HepG2 (cell line): ENCODE data around the gene CHST10. TPM values are rescaled to one million over a fixed set of nuclear protein-coding genes. Genes with fewer than 3 reads are reported as not detected.

Source experiments
- ATAC-seq: fragments of 200-7000 bp; cut with Tn5 transposase; 3 replicates; pipeline ENCODE4 v1.9.1; 2020; ENCODE audit warnings: mild to moderate bottlenecking, moderate library complexity
- BruUV-seq: library from RNA; stranded (reverse); fragments of 400-500 nt; replicated peaks from 2 replicates; lab custom pipeline; 2021; lab: Mats Ljungman, UMichigan
- CTCF ChIA-PET: fragments of 300-600 bp; formaldehyde crosslinking; extraction: SDS; loops from one replicate; lab custom pipeline; 2021; ENCODE audit warnings: low total read pairs, inconsistent platforms, low intra/inter-chr PET ratio; lab: Yijun Ruan, JAX
- POLR2A ChIA-PET: fragments of 350-600 bp; sonication (Branson Sonifier 250); formaldehyde crosslinking; loops from one replicate; lab custom pipeline; 2020; ENCODE audit warnings: antibody characterized with exemption, inconsistent platforms; lab: Yijun Ruan, JAX
- DNase-seq: peaks from one replicate; pipeline ENCODE4 v3.0.0-alpha.2; 2015; ENCODE audit warnings: low spot score
- FAIRE-seq: peaks from 3 replicates; lab custom pipeline; 2011; peaks lifted over from hg19 to GRCh38; lab: Jason Lieb, UNC
- H2AFZ ChIP-seq: one replicate; pipeline ENCODE4 v1.6.1; 2011; ENCODE audit warnings: low read length, inconsistent platforms
- H3K27ac ChIP-seq: fragments of 300-600 bp; 3 replicates; pipeline ENCODE4 v1.8.0; 2011; ENCODE audit warnings: mixed run types, mild to moderate bottlenecking, mixed read lengths, low read length, inconsistent platforms; ENCODE audit not compliant: insufficient read depth; ENCODE audit errors: extremely low read length
- H3K27me3 ChIP-seq, 2 experiments: fragments of 200-600 bp in 1 of 2; 2 replicates in 1 of 2; 3 replicates in 1 of 2; pipeline versions ENCODE4 v1.6.0 to v1.8.0; 2011; ENCODE audit warnings: low read length in 2 of 2, mild to moderate bottlenecking in 2 of 2, moderate library complexity in 2 of 2, inconsistent platforms in 1 of 2; ENCODE audit not compliant: insufficient read depth in 2 of 2, control insufficient read depth in 1 of 2
- H3K36me3 ChIP-seq, 2 experiments: fragments of 200-600 bp in 1 of 2; replicated peaks in 1 of 2; 2 replicates in 1 of 2; 3 replicates in 1 of 2; pipeline versions ENCODE4 v1.5.1 to v1.8.0; 2011; ENCODE audit warnings: low read length in 2 of 2, inconsistent platforms in 1 of 2; ENCODE audit not compliant: insufficient read depth in 2 of 2, control insufficient read depth in 1 of 2
- H3K4me1 ChIP-seq: 2 replicates; pipeline ENCODE4 v1.5.1; 2012; ENCODE audit warnings: low read length, inconsistent platforms; ENCODE audit not compliant: insufficient read depth
- H3K4me2 ChIP-seq: 2 replicates; pipeline ENCODE4 v1.6.0; 2011; ENCODE audit warnings: low read depth, low read length, inconsistent platforms
- H3K4me3 ChIP-seq, 3 experiments: fragments of 200-600 bp in 1 of 3; sonication (generic), shearing (Covaris generic) in 1 of 3; replicated peaks in 1 of 3; 2 replicates each; pipeline ENCODE4 v1.5.1; 2011 to 2016; ENCODE audit warnings: low read length in 3 of 3, inconsistent platforms in 2 of 3, low read depth in 2 of 3, mild to moderate bottlenecking in 2 of 3, control low read depth in 1 of 3, mixed read lengths in 1 of 3; ENCODE audit not compliant: insufficient read depth in 1 of 3
- H3K79me2 ChIP-seq: one replicate; pipeline ENCODE4 v1.6.1; 2011; ENCODE audit warnings: low read length, inconsistent platforms; ENCODE audit not compliant: insufficient read depth
- H3K9ac ChIP-seq: 2 replicates; pipeline ENCODE4 v1.6.0; 2011; ENCODE audit warnings: mild to moderate bottlenecking, low read depth, low read length, inconsistent platforms; ENCODE audit not compliant: insufficient read depth
- H3K9me3 ChIP-seq: 2 replicates; pipeline ENCODE4 v1.5.1; 2012; ENCODE audit warnings: mild to moderate bottlenecking, low read length
- H4K20me1 ChIP-seq: 2 replicates; pipeline ENCODE4 v1.6.0; 2011; ENCODE audit warnings: inconsistent platforms, mild to moderate bottlenecking, low read length, moderate library complexity; ENCODE audit not compliant: insufficient read depth
- TCF7 ChIP-seq: sonication (generic); IDR thresholded peaks from 2 replicates; pipeline ENCODE4 v1.6.1; 2016; ENCODE audit warnings: antibody characterized with exemption, low read depth
- ZC3H4 ChIP-seq: sonication (generic); formaldehyde crosslinking; IDR thresholded peaks from 2 replicates; pipeline ENCODE4 v1.4.0; 2020; ENCODE audit warnings: missing genetic modification reagents, borderline replicate concordance
- ZNF224 ChIP-seq: sonication (generic); formaldehyde crosslinking; IDR thresholded peaks from 2 replicates; pipeline ENCODE4 v1.5.0; 2020; ENCODE audit warnings: mild to moderate bottlenecking, missing genetic modification reagents
- ZNF260 ChIP-seq: sonication (generic); formaldehyde crosslinking; IDR thresholded peaks from 2 replicates; pipeline ENCODE4 v1.4.0; 2020; ENCODE audit warnings: missing genetic modification reagents, low read depth, mild to moderate bottlenecking, borderline replicate concordance
- WGBS: methylation state at CpG from one replicate; pipeline ENCODE4 v1.1.6; 2017; ENCODE audit warnings: low lambda C conversion rate; 5-methylcytosine and 5-hydroxymethylcytosine counted together
- in situ Hi-C: cut with HindIII; loops from 2 replicates; pipeline ENCODE4 v1.10.0; 2017; ENCODE audit warnings: low pct_unique_long_range_greater_than_20kb; ENCODE audit not compliant: extremely low pct_ligation_motif_present
- intact Hi-C: fragments of 100-400 bp; cut with micrococcal nuclease; formaldehyde crosslinking; loops from one replicate; pipeline ENCODE4 v1.10.0; 2022; ENCODE audit not compliant: unreplicated experiment
- polyA plus RNA-seq, 8 experiments: library from polyadenylated mRNA; depleted of rRNA in 3 of 8; stranded (reverse) in 7 of 8; unstranded in 1 of 8; fragments of >200 nt; fragmentation: Illumina TruSeq in 4 of 8; extraction: Trizol in 4 of 8; gene quantifications; 2 replicates each; pipeline versions ENCODE4 v1.2.1 to v1.2.3, GENCODE V29; 2011 to 2016; ENCODE audit warnings: low read depth in 4 of 8, missing spikeins in 1 of 8, mixed read lengths in 1 of 8; ENCODE audit not compliant: insufficient read depth in 1 of 8
- total RNA-seq, 5 experiments: library from RNA; depleted of rRNA; stranded (reverse); fragments of >200 nt; fragmentation: Illumina TruSeq; extraction: Trizol; gene quantifications; 2 replicates each; pipeline ENCODE4 v1.2.3, GENCODE V29; 2016; ENCODE audit warnings: low read depth in 1 of 5
- TF ChIP-seq, protein P1 (sequence below): sonication (generic); formaldehyde crosslinking; IDR thresholded peaks from 2 replicates; pipeline ENCODE4 v1.5.1; 2020; ENCODE audit warnings: mild to moderate bottlenecking, missing genetic modification reagents
- TF ChIP-seq, protein P2 (sequence below): sonication (generic); formaldehyde crosslinking; IDR thresholded peaks from 2 replicates; pipeline ENCODE4 v1.4.0; 2020; ENCODE audit warnings: missing genetic modification reagents, mild to moderate bottlenecking, borderline replicate concordance

CHST10 gene
- total and polyA plus RNA-seq, 2 of the 13 experiments (the other 11 are each of a cell fraction or from before 2014, with no cell fraction given) = 10.5 to 14.2 TPM

DNA sequence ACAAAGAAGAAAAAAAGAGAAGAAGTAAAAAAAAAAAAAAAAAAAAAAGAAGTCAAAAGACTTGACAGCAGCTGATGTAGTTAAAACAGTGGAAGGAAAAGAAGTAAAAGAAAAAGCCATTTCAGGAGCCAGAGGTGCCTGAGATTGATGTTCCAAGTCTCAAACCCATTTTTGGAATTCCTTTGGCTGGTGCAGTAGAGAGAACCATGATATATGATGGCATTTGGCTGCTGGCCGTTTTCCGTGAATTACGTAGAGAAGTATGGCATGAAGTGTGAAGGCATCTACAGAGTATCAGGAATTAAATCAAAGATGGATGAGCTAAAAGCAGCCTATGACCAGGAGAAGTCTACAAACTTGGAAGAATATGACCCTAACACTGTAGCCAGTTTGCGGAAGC, 7.6 kb upstream of the CHST10 start:
- in situ Hi-C loops = no loop called here
- Histone ChIP-seq H4K20me1 (no peaks in the 10 kb centered on the region), H3K9me3 (no peaks in the 10 kb centered on the region), H3K79me2 (no peaks in the 10 kb centered on the region), H3K4me1 (no peaks in the 10 kb centered on the region), H3K36me3 (no peaks in the 10 kb centered on the region), H3K4me3 (no peak overlapping the region), H3K4me2 (no peak overlapping the region), H2AFZ (no peak overlapping the region), H3K27ac (no peak overlapping the region), H3K9ac (no peak overlapping the region), H3K27me3 (peaks cover 0 to 5% of the 10 kb centered on the region in 2 experiments; a peak in 1 of 5 replicates)
- no TSS peak for BruUV-seq
- intact Hi-C loops = no loop called here
- CTCF ChIA-PET = no interaction called here
- no peak for FAIRE-seq
- WGBS = 67% methylated on average over 4 of the region's 4 CpGs
- POLR2A ChIA-PET = no interaction called here
- ATAC-seq = no peak
- TF ChIP-seq, protein P1, sequence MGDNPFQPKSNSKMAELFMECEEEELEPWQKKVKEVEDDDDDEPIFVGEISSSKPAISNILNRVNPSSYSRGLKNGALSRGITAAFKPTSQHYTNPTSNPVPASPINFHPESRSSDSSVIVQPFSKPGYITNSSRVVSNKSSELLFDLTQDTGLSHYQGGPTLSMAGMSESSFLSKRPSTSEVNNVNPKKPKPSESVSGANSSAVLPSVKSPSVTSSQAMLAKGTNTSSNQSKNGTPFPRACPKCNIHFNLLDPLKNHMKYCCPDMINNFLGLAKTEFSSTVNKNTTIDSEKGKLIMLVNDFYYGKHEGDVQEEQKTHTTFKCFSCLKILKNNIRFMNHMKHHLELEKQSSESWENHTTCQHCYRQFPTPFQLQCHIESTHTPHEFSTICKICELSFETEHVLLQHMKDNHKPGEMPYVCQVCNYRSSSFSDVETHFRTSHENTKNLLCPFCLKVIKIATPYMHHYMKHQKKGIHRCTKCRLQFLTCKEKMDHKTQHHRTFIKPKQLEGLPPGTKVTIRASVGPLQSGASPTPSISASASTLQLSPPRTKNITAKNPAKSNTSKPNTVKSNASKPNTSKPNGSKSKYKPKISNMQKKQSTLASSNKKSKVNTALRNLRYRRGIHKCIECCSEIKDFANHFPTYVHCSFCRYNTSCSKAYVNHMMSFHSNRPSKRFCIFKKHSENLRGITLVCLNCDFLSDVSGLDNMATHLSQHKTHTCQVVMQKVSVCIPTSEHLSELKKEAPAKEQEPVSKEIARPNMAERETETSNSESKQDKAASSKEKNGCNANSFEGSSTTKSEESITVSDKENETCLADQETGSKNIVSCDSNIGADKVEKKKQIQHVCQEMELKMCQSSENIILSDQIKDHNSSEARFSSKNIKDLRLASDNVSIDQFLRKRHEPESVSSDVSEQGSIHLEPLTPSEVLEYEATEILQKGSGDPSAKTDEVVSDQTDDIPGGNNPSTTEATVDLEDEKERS = no peak
- TF ChIP-seq, protein P2, sequence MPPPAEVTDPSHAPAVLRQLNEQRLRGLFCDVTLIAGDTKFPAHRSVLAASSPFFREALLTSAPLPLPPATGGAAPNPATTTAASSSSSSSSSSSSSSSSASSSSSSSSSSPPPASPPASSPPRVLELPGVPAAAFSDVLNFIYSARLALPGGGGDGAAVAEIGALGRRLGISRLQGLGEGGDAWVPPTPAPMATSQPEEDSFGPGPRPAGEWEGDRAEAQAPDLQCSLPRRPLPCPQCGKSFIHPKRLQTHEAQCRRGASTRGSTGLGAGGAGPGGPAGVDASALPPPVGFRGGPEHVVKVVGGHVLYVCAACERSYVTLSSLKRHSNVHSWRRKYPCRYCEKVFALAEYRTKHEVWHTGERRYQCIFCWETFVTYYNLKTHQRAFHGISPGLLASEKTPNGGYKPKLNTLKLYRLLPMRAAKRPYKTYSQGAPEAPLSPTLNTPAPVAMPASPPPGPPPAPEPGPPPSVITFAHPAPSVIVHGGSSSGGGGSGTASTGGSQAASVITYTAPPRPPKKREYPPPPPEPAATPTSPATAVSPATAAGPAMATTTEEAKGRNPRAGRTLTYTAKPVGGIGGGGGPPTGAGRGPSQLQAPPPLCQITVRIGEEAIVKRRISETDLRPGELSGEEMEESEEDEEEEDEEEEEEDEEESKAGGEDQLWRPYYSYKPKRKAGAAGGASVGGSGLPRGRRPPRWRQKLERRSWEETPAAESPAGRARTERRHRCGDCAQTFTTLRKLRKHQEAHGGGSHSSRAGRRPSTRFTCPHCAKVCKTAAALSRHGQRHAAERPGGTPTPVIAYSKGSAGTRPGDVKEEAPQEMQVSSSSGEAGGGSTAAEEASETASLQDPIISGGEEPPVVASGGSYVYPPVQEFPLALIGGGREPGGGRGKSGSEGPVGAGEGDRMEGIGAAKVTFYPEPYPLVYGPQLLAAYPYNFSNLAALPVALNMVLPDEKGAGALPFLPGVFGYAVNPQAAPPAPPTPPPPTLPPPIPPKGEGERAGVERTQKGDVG (CRISPR knock-in tag) = no peak
- TF ChIP-seq ZNF224 = no peak
- TF ChIP-seq ZC3H4 (CRISPR knock-in tag) = no peak
- TF ChIP-seq ZNF260 (CRISPR knock-in tag) = no peak
- no peak for TF ChIP-seq TCF7
- no peak for DNase-seq
